Stimulated activated naive CD4-positive, alpha-beta T cell (primary cell): ENCODE data around the gene GALNS.

Experiments used
- DNase-seq, 6 experiments: peaks; one replicate each; lab custom pipeline; 2025; lab: John Stamatoyannopoulos, UW

GALNS gene

GRCh38 chr16:88856122-88856827, 472 bp downstream of the GALNS start:
- peak in 3 of 6 experiments; percentile 40 to 49 (median 44) for DNase-seq

GRCh38 chr16:88855736-88856121, 1.0 kb downstream of the GALNS start:
- DNase-seq, result no peak

GRCh38 chr16:88855176-88855575, 1.6 kb downstream of the GALNS start:
- no peak for DNase-seq

- peak in 1 of 6 experiments; percentile 10 for DNase-seq
Observed at GRCh38 chr16:88854306-88855111, 2.2 kb downstream of the GALNS start.

GRCh38 chr16:88853325-88853941, 3.3 kb downstream of the GALNS start:
- DNase-seq, result no peak

- DNase-seq, result no peak
Observed at GRCh38 chr16:88851616-88852015, 5.1 kb downstream of the GALNS start.

GRCh38 chr16:88850531-88851199, 6.1 kb downstream of the GALNS start:
- DNase-seq, result no peak

- no peak for DNase-seq
Observed at GRCh38 chr16:88848557-88848956, 8.2 kb downstream of the GALNS start.

- no peak for DNase-seq
Observed at GRCh38 chr16:88847654-88848053, 9.1 kb downstream of the GALNS start.

GRCh38 chr16:88846088-88846487, 10.7 kb downstream of the GALNS start:
- no peak for DNase-seq

GRCh38 chr16:88844419-88845036, 12.2 kb downstream of the GALNS start:
- DNase-seq, result no peak

- DNase-seq, result no peak
Observed at GRCh38 chr16:88843256-88843655, 13.5 kb downstream of the GALNS start.

GRCh38 chr16:88842806-88843205, 13.9 kb downstream of the GALNS start:
- DNase-seq, result no peak

GRCh38 chr16:88842308-88842756, 14.4 kb downstream of the GALNS start:
- DNase-seq, result no peak

GRCh38 chr16:88841521-88842307, 15.0 kb downstream of the GALNS start:
- no peak for DNase-seq

- DNase-seq, result no peak
Observed at GRCh38 chr16:88840600-88841215, 16.0 kb downstream of the GALNS start.

- DNase-seq, result no peak
Observed at GRCh38 chr16:88839745-88840599, 16.8 kb downstream of the GALNS start.

- no peak for DNase-seq
Observed at GRCh38 chr16:88839026-88839529, 17.7 kb downstream of the GALNS start.

GRCh38 chr16:88838566-88838965, 18.2 kb downstream of the GALNS start:
- DNase-seq, result no peak
